ENCODE data around the gene IFNGR2. TPM values are rescaled to one million over a fixed set of nuclear protein-coding genes. Genes with fewer than 3 reads are reported as not detected.
A peak's percentile ranks its signal among the peaks of the same experiment; 100 is the strongest.
"Not testable (repeated sequence)": the region's sequence is repeated elsewhere in the genome, so short reads cannot be mapped to it uniquely, and the experiment has no call there.

Gene IFNGR2
- total and polyA plus RNA-seq, 7 experiments from 2014 or later, result 9.1 to 80.5 (median 33.7) TPM

DNA sequence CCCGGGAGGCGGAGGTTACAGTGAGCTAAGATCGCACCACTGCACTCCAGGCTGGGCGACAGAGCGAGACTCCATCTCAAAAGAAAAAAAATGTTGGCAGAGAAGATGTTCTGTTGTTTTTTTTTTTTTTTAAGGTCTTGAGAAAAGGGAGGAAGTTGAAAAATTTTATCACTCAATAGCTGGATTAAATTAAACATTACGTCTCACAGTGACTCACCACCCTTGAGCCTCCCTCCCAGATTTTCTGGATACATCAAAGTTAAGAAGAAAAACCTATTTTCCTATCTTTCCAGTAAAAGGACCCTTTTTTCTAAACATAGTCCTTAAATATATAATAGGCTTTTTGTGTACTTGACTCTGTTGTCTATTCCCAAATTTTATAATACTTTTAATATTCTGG is 42.9 kb upstream of the IFNGR2 start:
- peaks cover 1 to 23% (median 6%) of the 10 kb centered on the region in 5 donors for H3K36me3 Mint-ChIP-seq
- H3K4me3 ChIP-seq (ENCODE audit: low read length), result no peak overlapping the region
- POLR2A ChIA-PET, result interaction anchor here (0.6 to 2.9 kb wide), 11 partner anchors 11 to 162 kb away, joined by 3 to 35 read pairs (median 5); partner anchors contain the start of gene IFNAR1

DNA sequence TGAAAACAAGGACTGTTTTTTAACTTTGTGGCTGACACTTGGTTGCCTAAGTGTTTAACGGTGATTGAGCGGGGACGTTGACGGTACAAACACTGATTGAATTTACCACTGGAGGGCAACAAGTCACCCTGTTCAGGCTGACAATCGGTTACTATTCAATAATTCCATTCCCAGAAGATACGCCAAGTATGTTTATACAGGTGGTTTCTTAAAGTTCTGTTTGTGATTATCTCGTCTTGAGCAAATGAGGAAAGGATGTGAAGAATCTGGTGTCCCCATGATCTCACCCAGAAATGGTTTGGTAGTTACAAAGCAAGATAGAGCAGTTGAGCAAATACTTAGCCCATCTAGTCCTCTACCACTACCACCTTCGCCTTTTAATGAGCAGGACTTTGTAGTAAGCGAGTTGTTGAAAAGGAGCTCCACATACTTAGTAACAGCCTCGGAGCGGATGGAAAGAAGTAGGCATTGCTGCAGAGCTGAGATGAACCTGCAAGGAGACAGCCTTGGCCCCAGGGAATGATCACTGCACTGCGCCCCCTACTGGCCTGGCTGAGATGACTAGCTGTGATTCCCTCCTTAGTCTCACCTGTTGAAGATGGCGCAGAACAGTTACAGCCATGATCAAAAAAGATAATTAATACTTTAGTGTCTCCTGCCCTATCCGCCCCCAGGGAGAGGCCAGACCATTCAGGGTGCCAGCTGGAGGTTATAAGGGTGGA is 42.2 kb upstream of the IFNGR2 start:
- Mint-ChIP-seq H3K36me3 (peaks cover 0 to 20% (median 5%) of the 10 kb centered on the region in 5 donors), H3K4me3 (peak overlapping the region; percentile 81 to 96 (median 88)), H3K27me3 (no peaks in the 10 kb centered on the region), H3K9me3 (peaks cover 0 to 3% (median 0%) of the 10 kb centered on the region in 11 donors), H3K4me1 (peaks cover 14 to 25% (median 20%) of the 10 kb centered on the region in 7 donors), H3K27ac (peak overlapping the region; percentile 76 to 97 (median 92))
- Histone ChIP-seq H3K27me3 (ENCODE audit: control insufficient read depth in 2 of 2, insufficient read depth in 2 of 2, low read length in 2 of 2) (no peaks in the 10 kb centered on the region), H3K4me3 (ENCODE audit: low read length) (peak overlapping the region; percentile 76), H3K36me3 (ENCODE audit: control insufficient read depth in 2 of 3, insufficient read depth in 3 of 3, low read length in 3 of 3) (peaks cover 0 to 19% (median 0%) of the 10 kb centered on the region in 3 experiments), H3K9me3 (ENCODE audit: control insufficient read depth in 2 of 3, low read length in 3 of 3) (no peaks in the 10 kb centered on the region), H3K4me1 (ENCODE audit: control insufficient read depth in 2 of 2, insufficient read depth in 2 of 2, low read length in 2 of 2) (peaks cover 7 to 12% of the 10 kb centered on the region in 2 donors), H3K27ac (ENCODE audit: low read depth, low read length) (peak overlapping the region; percentile 63)
- ChIA-PET CTCF (interaction anchor here (0.5 to 3.7 kb wide), 39 partner anchors 8 to 649 kb away, joined by 3 to 25 read pairs (median 4); partner anchors contain the start of genes IFNAR1 and IFNGR2), POLR2A (interaction anchor here (0.6 to 2.9 kb wide), 48 partner anchors 9 to 429 kb away, joined by 3 to 58 read pairs (median 7); partner anchors contain the start of genes IFNAR1, IFNAR2, IFNGR2 and IL10RB)
- ATAC-seq (peak; percentile 86), DNase-seq (peak; percentile 76 to 88 (median 84))
- intact Hi-C loops (cut with micrococcal nuclease), result loop anchor here (1.0 to 10.0 kb wide), 11 partner anchors 22 to 246 kb away; partner anchors contain the start of genes IL10RB (in 2 of the 2), GART (in 1 of the 2) and SON (in 1 of the 2)

More for the DNA sequence above, 42.9 kb upstream of the IFNGR2 start:
- ATAC-seq, result no peak
- Mint-ChIP-seq H3K4me3 (peak overlapping the region in 2 of 10 donors; percentile 1 to 81), H3K27me3 (no peaks in the 10 kb centered on the region), H3K27ac (peak overlapping the region in 8 of 9 donors; percentile 51 to 97 (median 92)), H3K9me3 (peaks cover 0 to 2% (median 0%) of the 10 kb centered on the region in 11 donors), H3K4me1 (peaks cover 14 to 27% (median 21%) of the 10 kb centered on the region in 7 donors)
- no peak overlapping the region for H3K27ac ChIP-seq (ENCODE audit: low read depth, low read length)
- peaks cover 7 to 12% of the 10 kb centered on the region in 2 donors for H3K4me1 ChIP-seq (ENCODE audit: control insufficient read depth in 2 of 2, insufficient read depth in 2 of 2, low read length in 2 of 2)
- CTCF ChIA-PET, result interaction anchor here (0.6 to 3.7 kb wide), 18 partner anchors 8 to 648 kb away, joined by 3 to 22 read pairs (median 6); no protein-coding TSS in a partner anchor
- H3K27me3 ChIP-seq (ENCODE audit: control insufficient read depth in 2 of 2, insufficient read depth in 2 of 2, low read length in 2 of 2), result no peaks in the 10 kb centered on the region
- no peaks in the 10 kb centered on the region for H3K9me3 ChIP-seq (ENCODE audit: control insufficient read depth in 2 of 3, low read length in 3 of 3)
- intact Hi-C loops (cut with micrococcal nuclease), result loop anchor here (2.0 to 10.0 kb wide), 5 partner anchors 67 to 247 kb away; partner anchors contain the start of genes GART (in 1 of the 2), IL10RB (in 1 of the 2) and SON (in 1 of the 2)
- H3K36me3 ChIP-seq (ENCODE audit: control insufficient read depth in 2 of 3, insufficient read depth in 3 of 3, low read length in 3 of 3), result peaks cover 0 to 26% (median 0%) of the 10 kb centered on the region in 3 experiments
- no peak for DNase-seq

DNA sequence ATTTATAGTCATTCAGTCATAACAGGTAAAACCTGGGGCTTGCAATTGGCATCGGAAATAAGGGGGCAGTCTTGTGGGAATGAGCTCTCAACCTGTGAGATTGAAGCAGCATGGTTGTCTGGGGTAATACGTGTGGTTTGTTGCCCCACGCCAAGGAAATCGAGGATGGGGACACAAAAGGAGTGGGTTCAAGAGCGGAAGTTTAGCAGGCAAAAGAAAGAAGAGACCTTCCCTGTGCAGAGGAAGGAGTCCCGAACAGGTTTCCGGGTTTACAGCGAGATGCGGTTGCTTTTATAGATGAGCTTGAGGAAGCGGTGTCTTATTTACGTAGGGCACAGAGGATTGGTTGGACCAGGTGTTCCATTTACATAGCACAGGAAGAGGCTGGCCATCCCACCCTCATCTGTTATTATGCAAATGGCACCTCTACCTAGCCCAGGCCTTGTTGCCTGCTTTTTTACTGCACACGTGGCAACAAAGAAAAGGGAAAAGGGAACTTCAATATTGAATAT is 41.1 kb upstream of the IFNGR2 start:
- H3K4me3 ChIP-seq (ENCODE audit: low read length), result peak overlapping the region; percentile 76
- CTCF ChIA-PET, result interaction anchor here (0.7 to 3.7 kb wide), 28 partner anchors 7 to 478 kb away, joined by 3 to 25 read pairs (median 5); partner anchors contain the start of genes IFNAR1 and IFNGR2
- peaks cover 0 to 11% (median 5%) of the 10 kb centered on the region in 11 donors for H3K9me3 Mint-ChIP-seq
- H3K27ac Mint-ChIP-seq, result peak overlapping the region; percentile 76 to 97 (median 93)
- peaks cover 14 to 27% (median 20%) of the 10 kb centered on the region in 7 donors for H3K4me1 Mint-ChIP-seq
- peak; percentile 79 for ATAC-seq
- H3K36me3 Mint-ChIP-seq, result peaks cover 0 to 21% (median 0%) of the 10 kb centered on the region in 5 donors
- H3K9me3 ChIP-seq (ENCODE audit: control insufficient read depth in 2 of 3, low read length in 3 of 3), result peaks cover 0 to 6% (median 0%) of the 10 kb centered on the region in 3 experiments
- H3K27me3 Mint-ChIP-seq, result no peaks in the 10 kb centered on the region
- peaks cover 0 to 8% (median 0%) of the 10 kb centered on the region in 3 experiments for H3K36me3 ChIP-seq (ENCODE audit: control insufficient read depth in 2 of 3, insufficient read depth in 3 of 3, low read length in 3 of 3)
- peaks cover 7 to 12% of the 10 kb centered on the region in 2 donors for H3K4me1 ChIP-seq (ENCODE audit: control insufficient read depth in 2 of 2, insufficient read depth in 2 of 2, low read length in 2 of 2)
- H3K27me3 ChIP-seq (ENCODE audit: control insufficient read depth in 2 of 2, insufficient read depth in 2 of 2, low read length in 2 of 2), result no peaks in the 10 kb centered on the region
- POLR2A ChIA-PET, result interaction anchor here (0.6 to 2.9 kb wide), 56 partner anchors 8 to 592 kb away, joined by 3 to 58 read pairs (median 6); partner anchors contain the start of genes IFNAR1, IFNAR2, IFNGR2 and IL10RB
- H3K27ac ChIP-seq (ENCODE audit: low read depth, low read length), result peak overlapping the region; percentile 63
- intact Hi-C loops (cut with micrococcal nuclease), result loop anchor here (1.0 to 10.0 kb wide), 6 partner anchors 18 to 245 kb away; partner anchors contain the start of genes GART (in 1 of the 2), IFNAR2 (in 1 of the 2), IL10RB (in 1 of the 2) and SON (in 1 of the 2)
- DNase-seq, result peak; percentile 41 to 91 (median 85)
- H3K4me3 Mint-ChIP-seq, result peak overlapping the region; percentile 81 to 96 (median 88)

DNA sequence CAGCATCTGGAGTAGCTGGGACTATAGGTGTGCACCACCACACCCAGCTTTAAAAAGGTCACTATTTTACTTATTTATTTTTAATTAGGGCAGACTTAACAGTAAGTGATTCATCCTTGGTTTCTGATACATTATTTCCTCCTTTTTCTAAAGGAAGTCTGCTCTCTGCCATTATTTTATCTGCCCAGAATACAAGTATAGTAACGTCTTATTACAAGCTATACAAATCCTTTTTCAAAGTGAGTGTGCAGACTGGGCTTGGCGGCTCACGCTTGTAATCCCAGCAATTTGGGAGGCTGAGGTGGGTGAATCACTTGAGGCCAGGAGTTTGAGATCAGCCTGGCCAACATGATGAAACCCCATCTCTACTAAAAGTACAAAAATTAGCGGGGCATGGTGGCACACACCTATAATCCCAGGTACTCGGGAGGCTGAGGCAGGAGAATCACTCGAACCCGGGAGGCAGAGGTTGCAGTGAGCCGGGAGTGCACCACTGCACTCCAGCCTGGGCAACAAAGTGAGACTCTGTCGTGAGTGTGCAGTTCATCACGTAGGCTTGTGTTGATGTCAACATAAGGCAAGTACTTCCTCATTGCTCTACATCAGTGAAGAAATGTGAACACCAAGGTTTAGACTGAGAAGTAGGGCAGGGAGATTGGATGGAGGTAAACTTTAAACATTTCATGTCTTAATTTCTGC is 39.2 kb upstream of the IFNGR2 start:
- CTCF ChIA-PET, result interaction anchor here (0.6 to 0.8 kb wide), 2 partner anchors 12 to 794 kb away, joined by 3 read pairs; no protein-coding TSS in a partner anchor
- POLR2A ChIA-PET; H3K27ac ChIP-seq (ENCODE audit: low read depth, low read length); H3K27me3 Mint-ChIP-seq; H3K27me3 ChIP-seq (ENCODE audit: control insufficient read depth in 2 of 2, insufficient read depth in 2 of 2, low read length in 2 of 2); H3K36me3 ChIP-seq (ENCODE audit: control insufficient read depth in 2 of 3, insufficient read depth in 3 of 3, low read length in 3 of 3); H3K4me3 ChIP-seq (ENCODE audit: low read length); H3K4me3 Mint-ChIP-seq; DNase-seq; ATAC-seq: not testable (repeated sequence)
- H3K27ac Mint-ChIP-seq, result peak overlapping the region in 3 of 9 donors; percentile 24 to 36 (median 34)
- H3K36me3 Mint-ChIP-seq, result peaks cover 0 to 31% (median 4%) of the 10 kb centered on the region in 5 donors
- Histone ChIP-seq H3K9me3 (ENCODE audit: control insufficient read depth in 2 of 3, low read length in 3 of 3) (peaks cover 0 to 23% (median 10%) of the 10 kb centered on the region in 3 experiments), H3K4me1 (ENCODE audit: control insufficient read depth in 2 of 2, insufficient read depth in 2 of 2, low read length in 2 of 2) (peaks cover 7 to 12% of the 10 kb centered on the region in 2 donors)
- intact Hi-C loops (cut with micrococcal nuclease), result loop anchor here (2.0 to 10.0 kb wide), 4 partner anchors 99 to 243 kb away; partner anchors contain the start of genes GART (in 1 of the 2), IL10RB (in 1 of the 2) and SON (in 1 of the 2)
- H3K9me3 Mint-ChIP-seq, result peaks cover 0 to 28% (median 17%) of the 10 kb centered on the region in 11 donors
- peaks cover 14 to 27% (median 20%) of the 10 kb centered on the region in 7 donors for H3K4me1 Mint-ChIP-seq

DNA sequence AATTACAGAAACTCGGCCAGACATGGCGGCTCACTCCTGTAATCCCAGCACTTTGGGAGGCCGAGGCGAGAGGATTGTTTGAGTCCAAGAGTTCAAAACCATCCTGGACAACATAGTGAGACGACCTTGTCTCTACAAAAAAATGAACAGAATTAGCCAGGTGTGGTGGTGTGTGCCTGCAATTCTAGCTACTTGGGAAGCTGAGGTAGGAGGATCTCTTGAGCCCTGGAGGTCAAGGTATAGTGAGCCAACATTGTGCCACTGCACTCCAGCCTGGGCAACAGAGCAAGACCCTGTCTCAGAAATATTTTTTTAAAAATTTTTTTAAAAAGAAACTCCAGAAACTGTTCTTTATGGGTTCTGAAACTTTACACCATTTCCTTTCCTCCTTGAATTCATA is 38.4 kb upstream of the IFNGR2 start:
- Mint-ChIP-seq H3K36me3 (peaks cover 0 to 34% (median 4%) of the 10 kb centered on the region in 5 donors), H3K4me3 (no peak overlapping the region), H3K27me3 (no peaks in the 10 kb centered on the region), H3K9me3 (peaks cover 0 to 34% (median 17%) of the 10 kb centered on the region in 11 donors), H3K27ac (no peak overlapping the region), H3K4me1 (peaks cover 14 to 27% (median 20%) of the 10 kb centered on the region in 7 donors)
- intact Hi-C loops (cut with micrococcal nuclease), result loop anchor here (5.0 to 10.0 kb wide), 3 partner anchors 100 to 242 kb away; partner anchors contain the start of gene IL10RB (in 1 of the 2)
- ChIA-PET POLR2A (interaction anchor here (1.4 kb wide), 1 partner anchor 40 kb away, joined by 3 read pairs; no protein-coding TSS in a partner anchor), CTCF (no interaction called here)
- Histone ChIP-seq H3K9me3 (ENCODE audit: control insufficient read depth in 2 of 3, low read length in 3 of 3) (peaks cover 0 to 23% (median 10%) of the 10 kb centered on the region in 3 experiments), H3K27me3 (ENCODE audit: control insufficient read depth in 2 of 2, insufficient read depth in 2 of 2, low read length in 2 of 2) (no peaks in the 10 kb centered on the region), H3K36me3 (ENCODE audit: control insufficient read depth in 2 of 3, insufficient read depth in 3 of 3, low read length in 3 of 3) (no peaks in the 10 kb centered on the region), H3K27ac (ENCODE audit: low read depth, low read length) (no peak overlapping the region), H3K4me3 (ENCODE audit: low read length) (no peak overlapping the region), H3K4me1 (ENCODE audit: control insufficient read depth in 2 of 2, insufficient read depth in 2 of 2, low read length in 2 of 2) (peaks cover 7 to 12% of the 10 kb centered on the region in 2 donors)
- no peak for ATAC-seq
- DNase-seq, result no peak
